Fibroblast of upper back skin (primary cell): ENCODE measurements around the gene CCDC82.

Experiments
- DNase-seq: peaks from one replicate; pipeline ENCODE4 v3.0.0-alpha.2; 2013

CCDC82 gene

DNA sequence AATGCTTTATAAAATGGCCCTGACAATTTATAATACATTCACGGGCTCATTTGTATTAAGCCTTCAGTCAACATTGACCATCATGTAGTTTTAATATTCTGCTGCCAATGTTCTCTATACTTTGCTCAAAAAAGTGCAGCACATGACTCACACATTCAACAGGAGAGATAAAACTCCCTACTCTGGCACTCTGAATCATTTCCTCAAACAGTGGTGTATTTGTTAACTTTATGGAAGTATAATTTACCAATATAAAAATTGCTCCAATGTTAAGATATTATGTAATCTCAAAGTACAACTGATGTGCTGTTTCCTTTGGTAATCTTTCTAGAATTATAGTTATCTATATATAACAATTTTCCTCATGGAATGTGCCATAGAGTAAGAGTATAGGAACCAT lies 86.6 kb downstream of the CCDC82 start:
- peak; percentile 71 for DNase-seq
